Right renal pelvis (tissue), 4 donors: ENCODE data around the gene NRAS. TPM values are rescaled to one million over a fixed set of nuclear protein-coding genes. Genes with fewer than 3 reads are reported as not detected.

Source experiments
- DNase-seq, 4 donors: peaks; one replicate each; pipeline ENCODE4 v3.0.0-alpha.2; 2013; ENCODE audit warnings: low read depth in 4 of 4, low spot score in 3 of 4, missing footprints in 1 of 4
- polyA plus RNA-seq, 4 donors: library from polyadenylated mRNA; unstranded; fragments of 120-200 nt; gene quantifications; one replicate each; pipeline ENCODE4 v1.2.1, GENCODE V29; 2013; ENCODE audit not compliant: insufficient read length in 4 of 4

NRAS gene
- polyA plus RNA-seq, 4 donors: 66.3 to 81.2 (median 76.5) TPM

DNA sequence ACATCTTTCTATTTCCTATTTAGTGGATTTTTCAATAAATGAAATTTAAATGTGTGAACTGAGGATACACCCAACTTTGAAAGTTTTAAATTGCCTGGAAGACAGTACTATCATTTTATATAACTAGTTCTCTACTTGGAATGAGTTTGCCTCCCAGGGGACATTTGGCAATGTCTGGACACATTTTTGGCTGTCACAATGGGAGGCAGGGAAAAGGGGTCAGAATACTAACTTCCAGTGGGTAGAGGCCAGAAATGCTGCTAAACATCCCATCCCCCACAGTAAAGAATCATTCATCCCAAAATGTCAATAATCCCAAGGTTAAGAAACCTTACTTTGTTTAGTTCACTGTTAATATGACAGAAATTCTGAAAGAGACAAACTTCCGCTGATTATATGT, 13.2 kb upstream of the NRAS start:
- no peak for DNase-seq

DNA sequence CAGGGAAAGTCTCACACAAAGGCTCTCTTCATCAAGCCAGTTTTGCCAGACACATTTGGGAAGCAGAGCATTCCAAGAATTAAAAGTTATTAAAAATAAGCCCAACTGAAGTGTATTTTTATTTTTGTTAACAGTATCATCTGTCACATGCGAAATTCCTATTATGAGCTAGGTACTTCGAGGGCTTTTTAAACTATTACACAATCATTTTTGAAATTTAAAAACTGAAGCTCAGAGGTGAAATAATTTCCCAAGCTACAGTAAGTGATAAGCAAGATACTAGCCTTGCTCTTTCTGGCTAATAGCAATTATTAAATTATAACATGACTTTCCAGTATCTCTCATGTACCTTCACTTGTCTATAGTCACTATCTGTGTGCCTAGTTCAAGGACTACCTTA, 12.0 kb upstream of the NRAS start:
- DNase-seq: no peak

DNA sequence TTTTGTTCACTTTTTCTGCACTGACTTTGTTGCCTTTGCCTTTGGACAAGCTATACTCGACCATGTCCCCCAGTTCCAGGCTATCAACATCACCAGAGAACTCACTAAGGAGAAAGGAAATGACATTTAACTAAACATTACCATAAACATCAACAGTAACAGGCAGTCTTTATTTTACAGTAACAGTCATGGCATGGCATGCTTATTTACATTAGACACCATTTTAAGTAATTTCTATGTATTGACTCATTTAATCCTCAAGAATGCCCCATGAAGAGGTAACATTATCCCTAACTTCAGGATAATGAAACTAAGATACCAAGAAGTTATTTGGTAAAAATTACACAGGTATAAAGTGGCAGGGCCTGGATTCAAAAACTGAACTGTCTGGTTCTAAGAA, 8.7 kb upstream of the NRAS start:
- no peak for DNase-seq

DNA sequence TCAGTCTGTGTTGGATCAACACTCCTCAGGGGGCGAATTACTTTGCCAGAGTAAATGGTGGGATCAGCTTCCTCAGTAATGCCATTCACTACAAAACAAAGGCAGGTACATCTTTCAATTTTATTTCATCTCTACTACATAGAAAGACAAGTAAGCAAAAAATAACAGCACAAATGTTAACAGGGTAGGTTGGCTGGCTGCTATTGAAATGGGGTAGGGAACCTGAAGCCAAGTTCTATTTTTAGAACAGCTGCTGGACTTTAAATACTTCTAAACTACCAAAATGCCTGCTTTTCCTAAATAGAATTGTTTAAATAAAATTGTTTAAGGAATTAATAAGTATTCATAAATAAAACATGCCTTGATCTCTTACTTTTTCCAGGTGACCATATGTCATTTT, 7.3 kb upstream of the NRAS start:
- DNase-seq: no peak

DNA sequence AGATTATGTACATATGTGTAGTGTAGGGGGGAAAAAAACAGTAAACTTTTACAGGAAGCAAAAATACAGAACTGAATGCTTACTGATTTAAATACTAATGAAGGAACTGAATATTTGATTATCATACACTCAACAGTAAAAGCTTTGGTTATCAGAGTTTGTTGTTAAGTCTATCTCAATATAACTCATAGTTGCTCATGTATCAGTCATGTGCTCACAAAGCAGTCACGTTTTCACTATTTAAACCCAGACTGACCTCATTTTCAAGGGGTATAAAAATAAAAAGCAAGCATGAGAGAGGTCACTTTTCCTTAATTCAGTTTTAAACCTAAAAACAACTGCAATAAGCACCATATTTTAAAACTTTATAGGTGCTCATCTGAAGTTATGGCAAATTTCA, 6.9 kb upstream of the NRAS start:
- no peak for DNase-seq

DNA sequence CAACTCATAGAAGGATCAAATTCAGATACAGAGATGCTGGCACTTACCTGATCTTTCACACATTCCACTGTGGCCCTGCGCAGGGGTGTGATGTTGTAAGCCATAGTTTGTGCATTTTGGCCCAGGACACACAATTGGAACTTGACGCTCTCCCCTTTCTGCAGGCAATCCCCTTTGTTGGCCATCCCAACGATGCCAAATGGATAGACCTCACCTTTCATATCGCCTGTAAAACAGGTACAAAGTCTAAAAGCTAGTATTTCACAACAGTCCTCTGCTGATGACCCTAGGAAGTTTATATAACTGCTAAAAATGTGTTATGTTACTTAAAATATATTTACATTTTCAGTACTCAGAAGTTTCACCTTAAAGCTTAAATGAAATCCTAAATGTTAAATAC, 3.9 kb upstream of the NRAS start:
- no peak for DNase-seq

DNA sequence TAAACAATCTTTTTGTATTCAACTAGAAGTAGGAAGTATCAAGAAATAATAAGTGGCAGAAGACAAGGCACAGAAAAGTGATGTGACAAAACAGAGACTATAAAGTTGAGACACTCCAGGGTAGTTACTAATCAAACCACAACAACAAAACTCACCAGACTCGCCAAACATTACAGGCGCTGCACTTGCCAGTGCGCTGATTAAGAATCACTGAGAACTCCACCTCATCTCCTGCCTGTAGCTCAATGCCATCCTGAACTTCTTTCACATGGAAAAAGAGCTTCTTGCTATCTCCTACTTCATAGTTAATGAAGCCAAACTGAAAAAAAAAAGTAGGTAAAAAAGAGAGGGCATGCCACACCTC, 2.8 kb upstream of the NRAS start:
- no peak for DNase-seq

DNA sequence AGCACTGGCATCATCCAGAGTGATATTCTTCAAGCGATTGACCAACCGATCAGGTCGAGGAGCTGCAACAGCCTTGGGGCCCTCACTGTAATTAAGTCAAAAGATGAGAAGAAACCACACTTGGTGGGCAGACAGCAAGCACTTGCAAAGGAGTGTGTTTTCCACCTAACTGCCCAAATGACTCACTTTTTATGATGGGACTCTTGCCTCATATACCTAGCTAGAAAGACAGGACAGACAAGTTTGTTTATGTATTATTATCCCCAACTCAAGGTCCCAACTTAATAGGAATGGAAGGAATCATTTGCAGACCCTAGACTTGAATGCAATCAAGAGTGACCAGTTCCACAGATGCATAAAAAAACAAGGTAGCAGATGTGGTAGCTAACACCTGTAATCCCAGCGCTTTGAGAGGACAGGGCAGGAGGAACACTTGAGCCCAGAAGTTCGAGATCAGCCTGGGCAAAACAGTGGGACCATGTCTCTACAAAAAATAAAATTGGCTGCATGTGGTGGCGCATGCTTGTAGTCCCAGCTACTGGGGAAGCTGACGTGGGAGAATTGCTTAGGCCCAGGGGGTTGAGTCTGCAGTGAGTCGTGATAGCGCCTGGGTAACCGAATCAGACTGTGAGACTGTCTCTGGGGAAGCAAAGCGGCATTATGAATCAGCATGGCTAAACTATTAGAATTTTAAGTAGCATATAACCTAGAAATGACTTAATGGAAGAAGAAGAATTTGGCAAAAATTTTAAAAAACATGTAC, 2.3 kb upstream of the NRAS start:
- no peak for DNase-seq

DNA sequence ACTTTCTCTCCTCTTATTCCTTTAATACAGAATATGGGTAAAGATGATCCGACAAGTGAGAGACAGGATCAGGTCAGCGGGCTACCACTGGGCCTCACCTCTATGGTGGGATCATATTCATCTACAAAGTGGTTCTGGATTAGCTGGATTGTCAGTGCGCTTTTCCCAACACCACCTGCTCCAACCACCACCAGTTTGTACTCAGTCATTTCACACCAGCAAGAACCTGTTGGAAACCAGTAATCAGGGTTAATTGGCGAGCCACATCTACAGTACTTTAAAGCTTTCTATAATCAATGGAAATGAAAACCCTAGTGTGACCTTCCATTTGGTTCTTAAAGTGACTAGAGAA, 643 bp downstream of the NRAS start:
- no peak for DNase-seq

DNA sequence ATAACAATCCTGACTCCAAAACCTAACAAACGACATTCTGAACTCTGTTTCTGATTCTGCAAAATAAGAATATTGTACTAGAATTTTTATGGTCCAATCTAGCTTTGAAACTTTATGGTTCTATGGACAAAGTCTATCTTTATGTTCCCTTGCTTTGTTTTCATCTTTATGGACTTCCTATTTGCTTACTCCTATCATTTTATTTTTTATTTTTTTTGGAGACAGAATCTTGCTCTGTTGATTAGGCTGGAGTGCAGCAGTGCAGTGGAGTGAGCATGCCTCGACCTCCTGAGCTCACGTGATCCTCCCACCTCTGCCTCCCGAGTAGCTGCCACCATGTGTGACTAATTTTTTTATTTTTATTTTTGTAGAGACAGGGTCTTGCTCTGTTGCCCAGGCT, 3.6 kb downstream of the NRAS start:
- no peak for DNase-seq

DNA sequence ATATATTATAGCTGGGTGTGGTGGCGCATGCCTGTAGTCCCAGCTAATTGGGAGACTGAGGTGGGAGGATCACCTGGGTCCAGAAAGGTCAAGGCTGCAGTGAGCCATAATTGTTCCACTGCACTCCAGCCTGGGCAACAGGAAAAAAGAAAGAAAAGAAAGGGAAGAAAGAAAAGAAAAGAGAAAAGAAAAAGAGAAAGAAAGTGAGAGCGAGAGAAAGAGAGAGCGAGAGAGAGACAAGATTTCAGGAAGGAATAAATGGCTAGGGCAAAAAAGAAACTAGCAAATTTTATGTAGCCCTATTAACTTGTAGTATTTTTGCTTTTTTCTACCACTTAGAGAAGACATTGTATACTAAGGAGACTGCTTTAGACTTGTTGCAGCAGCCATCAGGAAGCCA, 6.2 kb downstream of the NRAS start:
- DNase-seq: no peak

DNA sequence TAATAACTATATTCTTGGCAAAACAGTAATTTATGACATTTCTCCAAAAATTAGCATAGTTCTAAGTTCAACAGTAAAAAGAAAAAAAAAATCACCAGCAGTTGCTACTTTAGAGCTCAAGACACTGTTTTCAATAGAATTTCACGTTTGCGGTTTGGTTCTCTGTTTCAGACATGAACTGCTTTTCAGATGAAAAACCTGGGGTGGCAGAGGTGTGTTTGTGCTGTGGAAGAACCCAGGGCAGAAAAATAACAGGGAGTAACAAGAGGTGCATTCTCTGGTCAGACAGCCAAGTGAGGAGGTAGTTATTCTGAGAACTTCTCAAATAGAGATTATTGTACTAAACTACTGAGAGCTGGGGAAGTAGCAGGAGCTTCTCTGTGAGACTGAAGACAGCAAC, 9.0 kb downstream of the NRAS start:
- DNase-seq: no peak

DNA sequence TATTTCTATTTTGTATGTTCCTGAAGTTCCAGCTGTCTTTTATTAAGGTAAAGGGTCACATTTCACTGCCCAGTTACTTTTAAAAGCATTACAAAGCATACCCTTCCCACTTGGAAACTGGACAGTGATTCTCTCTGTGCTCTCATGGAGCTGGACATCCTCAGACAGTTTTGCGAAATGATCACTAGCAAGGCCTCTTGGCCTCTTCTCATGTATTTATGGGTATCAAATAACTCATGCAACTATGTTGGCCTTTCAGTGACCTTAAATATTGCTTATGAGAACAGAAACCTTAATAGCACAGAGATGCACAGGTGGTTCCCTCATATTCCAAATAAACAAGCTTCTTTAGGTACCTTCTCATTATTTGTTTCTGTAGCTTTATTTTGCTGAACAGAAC, 13.3 kb downstream of the NRAS start:
- DNase-seq: no peak

DNA sequence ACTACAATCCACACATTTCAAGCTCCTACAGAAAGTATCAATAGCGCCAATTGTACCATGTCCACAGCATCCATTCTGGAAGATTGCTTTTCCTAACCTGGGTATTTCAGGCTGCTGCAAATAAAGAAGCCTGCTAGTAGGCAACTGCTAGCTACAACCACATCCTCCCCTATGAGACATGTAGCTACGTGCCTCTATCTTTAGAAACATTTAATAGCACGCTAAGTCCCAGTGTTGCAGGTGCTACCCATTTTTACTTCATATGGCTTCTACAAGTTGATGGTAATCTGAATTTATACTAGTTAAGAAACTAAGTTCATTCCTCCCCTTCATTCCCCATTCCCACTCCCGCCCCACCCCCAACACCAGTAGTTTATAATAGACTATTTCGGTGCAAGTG, 13.8 kb downstream of the NRAS start:
- DNase-seq: no peak

DNA sequence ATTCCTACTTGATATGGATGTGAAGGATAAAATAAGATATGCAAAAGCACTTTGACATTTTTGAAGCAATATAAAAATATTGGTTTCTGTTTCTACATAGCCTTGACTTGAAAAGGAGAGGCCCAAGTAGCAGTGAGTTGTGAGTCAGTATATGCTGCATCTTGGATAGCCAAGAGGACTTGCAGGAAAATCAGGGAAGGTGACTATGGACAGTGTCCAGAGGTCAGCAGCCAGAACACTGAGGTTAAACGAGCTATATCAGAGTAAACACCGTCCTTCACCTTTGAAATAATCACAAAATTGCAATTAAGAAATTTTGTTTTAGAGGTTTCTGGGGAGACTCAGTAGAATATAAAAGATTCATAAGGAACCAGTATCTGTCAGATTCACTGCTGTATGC, 14.6 kb downstream of the NRAS start:
- DNase-seq: no peak

DNA sequence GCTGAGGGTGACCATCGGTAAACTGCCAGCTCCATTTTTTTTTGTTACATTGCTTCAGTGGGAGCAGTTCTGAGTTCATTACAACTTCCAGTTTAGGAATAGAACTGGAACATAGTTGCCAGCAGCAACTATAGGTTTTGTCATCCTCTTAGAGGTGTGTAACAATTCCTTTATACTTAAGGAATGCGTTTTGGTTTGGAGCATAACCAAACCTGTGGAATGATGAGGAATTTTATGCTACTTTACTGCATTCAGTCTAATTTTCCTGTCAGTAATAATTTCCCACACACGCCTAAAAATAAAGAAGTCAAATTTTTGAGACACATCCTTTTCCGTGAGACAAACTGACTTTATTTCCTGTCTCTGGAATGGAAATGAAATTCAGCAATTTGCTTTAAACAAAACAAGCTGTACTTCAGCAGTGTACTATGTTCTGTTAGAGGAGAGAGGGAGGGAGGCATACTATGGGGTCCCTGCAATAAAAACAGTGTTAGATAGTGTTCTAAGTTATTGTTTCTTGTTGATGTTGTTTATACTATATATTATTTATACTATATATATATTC, 16.5 kb downstream of the NRAS start:
- no peak for DNase-seq

DNA sequence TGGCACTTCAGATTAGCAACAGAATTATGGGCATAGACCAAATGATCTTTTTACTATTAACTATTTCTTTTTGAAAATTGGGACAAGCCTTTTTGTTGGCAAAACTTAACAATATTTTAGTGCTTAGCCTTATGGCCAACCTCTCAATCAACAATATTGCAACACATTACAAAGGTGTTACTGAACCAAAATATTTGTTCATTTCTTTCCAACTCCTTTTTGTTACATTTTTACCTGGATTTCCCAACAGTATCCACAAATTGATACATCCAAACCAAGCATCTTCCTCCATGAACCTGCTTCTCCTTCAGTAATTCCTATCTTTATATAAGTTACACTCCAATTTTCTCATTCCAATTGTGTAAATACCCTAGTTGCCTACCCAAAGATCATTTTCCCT, 19.8 kb downstream of the NRAS start:
- DNase-seq: no peak

DNA sequence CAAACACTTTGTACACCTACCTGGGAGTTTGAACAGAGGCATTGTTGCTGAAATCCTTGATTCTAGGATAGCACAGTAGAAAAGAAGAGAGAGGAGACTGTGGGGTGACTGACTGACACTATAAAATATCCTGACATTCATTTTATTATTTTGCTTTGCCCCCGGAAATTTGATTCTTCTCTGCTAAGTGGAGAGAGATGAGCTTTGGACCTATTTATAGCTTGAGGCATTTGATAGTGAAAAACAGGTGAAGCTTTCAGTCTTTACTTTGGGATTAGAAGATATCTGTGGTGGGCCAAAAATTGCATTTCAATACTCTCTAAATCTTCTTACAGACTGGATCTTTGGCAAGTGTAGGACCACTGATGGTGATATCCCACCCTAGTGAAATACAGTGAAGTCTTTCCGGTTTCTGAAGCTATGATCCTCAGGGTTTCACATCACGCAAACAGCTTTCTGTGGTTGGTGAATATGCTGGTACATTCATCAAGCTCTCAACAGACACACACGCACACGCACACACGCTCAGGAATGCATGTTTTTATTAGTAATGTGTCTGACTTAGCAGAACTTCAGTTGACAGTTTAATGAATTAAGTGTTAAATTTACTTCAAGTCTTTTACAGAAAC, 21.0 kb downstream of the NRAS start, which contains the start of gene AMPD1:
TSS of gene AMPD1 (minus strand) at position 117 of the 629 bp plus-strand sequence. CDS start at position 42, 75 bp downstream.
- DNase-seq: no peak

DNA sequence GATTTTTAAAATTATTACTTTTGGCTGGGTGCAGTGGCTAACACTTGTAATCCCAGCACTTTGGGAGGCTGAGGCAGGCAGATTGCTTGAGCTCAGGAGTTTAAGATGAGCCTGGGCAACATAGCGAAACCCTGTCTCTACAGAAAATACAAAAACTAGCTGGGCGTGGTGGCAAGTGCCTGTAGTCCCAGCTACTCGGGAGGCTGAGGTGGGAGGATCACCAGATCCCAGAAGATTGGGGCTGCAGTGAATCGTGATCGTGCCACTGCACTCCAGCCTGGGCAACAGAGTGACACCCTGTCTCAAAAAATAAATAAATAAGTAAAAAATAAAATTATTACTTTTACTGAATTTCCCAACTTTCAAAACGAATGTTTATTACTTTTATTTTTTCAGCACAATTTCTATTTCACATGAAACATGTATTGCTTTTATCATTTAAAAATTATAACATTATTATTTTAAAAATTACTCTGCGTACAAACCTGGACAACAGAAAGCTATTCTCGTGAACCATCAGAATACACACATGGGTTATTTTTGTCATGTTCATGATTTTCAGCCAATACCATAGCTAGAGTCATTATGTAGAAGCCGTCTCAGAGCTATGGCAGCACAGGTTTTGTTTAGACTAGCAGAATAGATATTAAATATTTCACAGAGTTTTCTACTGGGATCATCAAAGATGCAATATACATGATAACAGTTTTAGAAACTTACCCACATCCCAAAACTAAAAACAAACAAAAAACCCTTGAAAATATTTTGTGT, 21.8 kb downstream of the NRAS start:
- no peak for DNase-seq

DNA sequence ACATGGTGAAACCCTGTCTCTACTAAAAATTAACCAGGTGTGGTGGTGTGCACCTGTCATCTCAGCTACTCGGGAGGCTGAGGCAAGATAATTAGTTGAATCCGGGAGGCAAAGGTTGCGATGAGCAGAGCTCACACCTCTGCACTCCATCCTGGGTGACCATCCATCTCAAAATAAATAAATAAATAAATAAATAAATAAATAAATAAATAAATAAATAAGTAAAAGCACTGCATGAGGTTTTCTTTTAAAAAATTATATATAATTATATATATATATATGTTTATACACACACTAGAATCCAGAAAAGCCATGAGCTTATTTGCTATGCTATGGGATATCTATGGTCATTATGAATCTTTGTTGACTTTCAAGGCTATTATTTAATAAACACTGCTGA, 23.6 kb downstream of the NRAS start:
- DNase-seq: no peak

DNA sequence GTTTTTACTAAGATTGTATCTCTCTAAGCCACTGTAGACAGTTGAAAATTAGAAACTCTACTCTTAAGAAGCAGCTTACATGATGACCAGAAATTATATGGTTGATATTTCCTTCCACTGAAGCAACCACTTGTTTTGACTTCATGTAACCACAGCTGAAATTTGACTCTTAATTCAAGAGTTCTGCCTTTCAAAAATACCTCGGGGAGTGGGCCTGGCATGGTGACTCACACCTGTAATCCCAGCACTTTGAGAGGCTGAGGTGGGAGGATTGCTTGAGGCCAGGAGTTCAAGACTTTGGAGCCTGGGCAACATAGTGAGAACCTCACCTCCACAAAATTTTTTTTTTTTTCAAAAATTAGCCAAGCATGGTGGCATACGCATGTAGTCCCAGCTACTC, 25.5 kb downstream of the NRAS start:
- no peak for DNase-seq

DNA sequence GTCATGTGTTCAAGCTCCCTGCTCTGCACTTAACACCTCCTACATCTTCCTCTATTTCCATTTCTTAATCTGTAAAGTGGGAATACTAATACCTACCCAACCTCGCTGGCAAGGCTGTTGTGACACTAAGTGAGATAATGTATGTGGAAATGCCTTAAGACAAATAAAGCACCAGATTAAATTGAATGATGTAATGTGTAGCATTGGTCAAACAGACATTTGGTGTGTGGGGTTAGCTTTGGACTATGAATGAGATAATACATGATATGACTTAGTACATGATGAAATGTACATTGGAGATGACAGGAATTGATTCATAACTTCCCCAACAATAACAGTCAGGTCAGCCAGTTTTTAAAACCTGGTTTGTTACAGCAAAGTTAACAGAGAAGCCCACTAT, 26.4 kb downstream of the NRAS start:
- DNase-seq: no peak
